HG02642 (cell line): ENCODE data around the gene DNM1.

ENCODE experiments used
- ATAC-seq: cut with Tn5 transposase; IDR thresholded peaks from one replicate; pipeline ENCODE4 v1.9.1; 2021; ENCODE audit warnings: mild to moderate bottlenecking; ENCODE audit not compliant: unreplicated experiment, poor library complexity

Gene DNM1

DNA sequence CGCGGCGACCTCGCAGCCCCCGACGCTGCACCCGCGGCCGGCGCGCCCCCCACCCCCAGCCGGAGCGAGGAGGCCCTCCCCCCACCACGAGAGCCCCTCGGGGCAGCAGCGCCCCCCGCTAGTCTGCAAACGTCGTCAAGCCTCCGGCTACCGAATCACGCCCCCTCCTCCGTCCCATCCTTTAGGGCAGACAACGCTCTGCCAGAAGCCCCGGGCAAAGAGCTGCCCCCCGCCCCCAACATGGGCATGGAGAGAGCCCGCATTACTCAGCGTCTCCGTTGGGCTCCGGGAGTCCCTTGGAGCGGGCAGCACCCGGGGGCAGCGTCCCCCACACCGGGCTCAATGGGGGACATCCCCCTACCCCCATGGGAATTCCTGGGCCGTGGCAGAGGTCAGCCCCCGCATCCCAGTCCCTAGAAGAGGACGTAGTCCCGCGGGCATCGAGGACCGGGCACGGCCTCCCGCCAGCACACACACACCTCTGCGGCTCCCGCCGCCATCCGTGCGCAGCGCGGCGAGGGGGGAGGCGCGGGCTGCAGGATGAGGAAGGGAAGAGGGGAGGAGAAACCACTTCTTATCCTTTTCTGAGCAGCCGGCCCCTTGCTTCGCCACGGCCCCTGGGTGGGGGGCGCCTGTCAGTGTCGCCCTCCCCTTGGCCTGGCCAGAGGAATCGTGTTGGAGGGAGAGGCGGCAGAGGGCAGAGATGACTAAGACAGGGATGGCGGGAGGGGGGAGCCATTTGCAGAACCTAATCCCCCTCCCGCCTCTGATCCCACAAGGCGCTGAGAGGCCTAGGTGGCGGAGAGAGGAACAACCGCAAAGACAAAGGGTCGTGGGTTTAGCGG is 750 bp downstream of the DNM1 start:
- ATAC-seq: no peak

DNA sequence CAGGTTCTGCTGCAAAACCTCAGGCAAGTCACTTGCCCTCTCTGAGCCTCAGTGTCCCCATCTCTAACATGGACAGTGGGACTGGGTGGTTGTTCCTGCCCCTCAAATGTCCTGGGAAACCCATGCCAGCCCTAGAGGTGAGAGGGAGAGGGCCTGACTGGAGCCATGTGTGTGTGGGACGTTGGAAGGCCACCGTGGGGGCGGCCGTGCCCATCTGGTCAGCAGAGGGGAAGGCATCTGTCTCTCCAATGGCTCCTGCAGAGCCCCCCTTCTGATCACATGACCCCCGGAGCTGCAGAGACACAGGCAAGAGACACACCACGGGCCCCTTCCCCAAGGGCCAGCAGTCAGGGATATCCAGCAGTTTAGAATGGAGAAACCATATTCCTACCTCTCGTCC is 1.7 kb downstream of the DNM1 start:
- no peak for ATAC-seq

DNA sequence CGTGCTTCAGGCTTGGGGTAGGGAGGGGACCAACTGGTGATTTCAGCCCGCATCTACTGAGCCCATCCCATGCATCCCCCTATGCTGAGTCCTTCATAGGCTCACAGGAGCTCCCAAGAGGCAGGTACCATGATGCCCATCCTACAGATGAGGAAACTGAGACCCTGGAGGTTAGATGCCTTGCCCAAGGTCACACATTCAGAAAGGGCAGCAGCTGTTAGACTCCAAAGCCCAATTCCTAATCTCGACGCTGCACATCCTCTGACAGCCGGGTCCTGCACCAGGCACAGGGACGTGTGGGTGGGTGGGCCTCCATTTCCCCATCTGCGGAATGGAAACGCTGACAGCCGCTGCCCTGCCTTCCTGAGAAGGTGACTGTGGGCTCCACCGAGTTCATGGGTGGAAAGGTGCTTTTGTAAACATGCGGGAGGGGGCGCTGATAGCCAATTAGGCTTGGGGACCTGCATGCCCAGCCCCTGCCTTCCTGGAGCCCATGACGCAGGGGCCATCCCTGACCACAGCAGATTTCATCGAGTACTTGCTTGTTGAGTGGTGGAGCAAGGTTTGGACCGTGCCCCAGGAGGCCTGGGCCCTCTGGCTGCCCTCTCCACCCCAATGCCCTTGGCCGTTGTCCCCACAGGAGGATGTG is 2.2 kb downstream of the DNM1 start:
- ATAC-seq: no peak

DNA sequence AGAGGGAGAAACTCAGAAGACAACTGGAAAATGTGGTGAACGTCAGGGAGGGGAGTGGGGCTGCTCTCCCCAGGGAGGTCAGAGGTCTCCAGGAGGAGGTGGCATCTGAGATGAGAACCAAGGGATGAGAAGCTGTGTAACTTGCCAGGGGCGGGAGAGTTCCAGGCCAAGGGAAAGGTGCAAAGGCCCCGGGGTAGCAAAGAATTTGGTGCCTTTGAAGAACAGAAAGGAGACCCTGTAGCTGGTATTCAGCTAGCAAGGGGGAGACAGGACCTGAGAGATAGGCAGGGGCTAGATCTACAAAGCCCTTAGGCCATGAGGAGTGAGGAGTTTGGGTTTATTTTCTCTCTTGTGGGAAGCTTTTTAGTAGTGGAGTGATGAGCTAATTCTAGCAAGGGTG is 3.3 kb downstream of the DNM1 start:
- ATAC-seq: no peak

DNA sequence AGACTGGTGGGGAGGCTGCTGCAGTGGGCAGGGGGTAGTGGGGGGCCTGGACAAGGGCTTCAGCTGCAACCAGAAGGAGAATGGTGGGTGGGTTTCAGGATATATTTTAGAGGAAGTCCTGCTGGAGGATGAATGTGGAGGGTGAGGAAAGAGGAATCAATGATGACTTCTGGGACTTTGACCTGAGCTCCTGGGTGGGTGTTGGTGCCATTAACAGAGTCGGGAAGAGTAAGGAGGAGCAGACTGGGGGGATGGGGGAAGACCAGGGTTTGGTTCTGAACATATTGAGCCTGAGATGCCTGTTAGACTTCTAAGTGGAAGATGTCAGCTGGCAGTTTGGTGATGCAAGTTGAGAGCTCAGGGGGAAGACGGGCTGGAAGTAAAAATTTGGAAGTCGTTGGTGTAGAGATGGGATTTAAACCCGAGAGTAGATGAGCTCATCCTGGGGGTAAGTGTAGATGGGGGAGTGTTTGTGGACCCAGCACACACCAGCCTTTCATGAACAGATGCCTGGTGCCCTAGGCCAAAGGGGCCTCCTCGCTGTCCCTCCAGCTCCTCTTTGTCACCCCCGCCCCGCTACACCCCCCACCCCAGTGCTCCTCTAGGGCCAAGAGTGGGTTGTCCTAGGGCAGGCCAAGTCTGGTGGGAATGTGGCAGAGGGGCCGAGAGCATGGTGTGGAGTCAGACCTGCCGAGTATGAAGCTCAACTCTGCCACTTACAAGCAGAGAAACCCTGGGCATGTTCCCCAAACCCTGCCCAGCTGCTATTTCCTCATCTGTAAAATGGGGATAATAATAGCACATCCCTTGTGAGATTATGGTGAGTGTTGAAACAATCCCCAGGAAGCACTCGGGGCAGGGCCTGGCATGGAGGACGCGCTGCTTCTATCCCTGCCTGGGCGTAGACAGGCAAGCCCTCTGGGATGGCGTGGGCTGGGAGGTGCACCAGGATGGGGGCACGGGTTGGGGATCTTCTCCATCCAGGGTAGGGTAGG is 4.0 kb downstream of the DNM1 start:
- no peak for ATAC-seq

DNA sequence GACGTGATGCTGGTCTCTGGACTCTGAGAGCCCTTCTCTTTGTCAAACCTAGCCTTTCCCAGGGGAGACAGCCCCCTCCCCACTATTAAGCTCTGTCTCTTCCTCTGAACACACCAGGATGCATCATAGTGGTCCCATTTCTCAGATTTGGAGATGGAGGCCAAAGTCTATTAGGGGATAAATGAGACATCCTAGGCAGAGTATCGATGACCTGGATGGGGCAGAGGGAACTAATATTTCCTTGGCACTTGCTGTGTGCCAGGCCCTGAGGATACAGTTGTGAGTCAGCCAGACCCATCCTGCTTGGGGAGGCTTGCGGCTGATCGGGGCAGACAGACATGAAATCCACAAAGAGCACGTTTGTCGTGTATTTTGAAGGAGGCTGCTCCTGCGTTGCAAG is 5.2 kb downstream of the DNM1 start:
- no peak for ATAC-seq

DNA sequence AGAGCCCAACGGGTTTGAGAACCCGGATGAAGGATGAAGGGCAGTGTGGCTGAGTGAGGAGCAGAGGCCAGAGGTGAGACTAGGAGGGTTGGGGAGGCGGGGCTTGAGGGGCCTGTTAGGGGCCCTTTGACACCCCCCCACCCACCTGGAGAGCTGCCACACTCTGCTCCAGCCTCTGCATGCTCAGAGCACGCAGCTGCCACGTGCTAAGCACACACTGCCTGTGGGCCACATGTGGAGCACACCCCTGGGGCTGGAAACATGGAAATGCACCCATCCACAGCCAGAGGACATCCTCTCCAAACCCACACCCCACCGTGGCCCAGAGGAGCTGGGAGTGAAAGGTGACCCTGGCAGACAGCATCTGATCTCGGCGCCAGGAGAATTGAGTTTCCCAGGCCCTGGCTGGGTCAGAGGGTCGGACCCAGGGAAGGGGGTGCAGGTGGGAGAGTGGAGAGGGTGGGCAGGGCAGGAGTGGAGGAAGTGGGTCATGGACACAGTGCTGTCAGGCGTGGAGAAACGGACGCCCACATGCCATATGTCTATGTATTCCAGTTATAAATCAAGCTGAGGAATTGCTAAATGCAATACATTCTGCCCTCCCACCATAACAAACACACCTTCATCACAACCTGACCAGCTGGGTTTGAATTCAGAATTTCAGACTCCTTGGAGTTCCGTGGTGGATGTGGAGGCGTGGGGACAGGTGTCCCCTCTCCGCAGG is 5.9 kb downstream of the DNM1 start:
- ATAC-seq: no peak

DNA sequence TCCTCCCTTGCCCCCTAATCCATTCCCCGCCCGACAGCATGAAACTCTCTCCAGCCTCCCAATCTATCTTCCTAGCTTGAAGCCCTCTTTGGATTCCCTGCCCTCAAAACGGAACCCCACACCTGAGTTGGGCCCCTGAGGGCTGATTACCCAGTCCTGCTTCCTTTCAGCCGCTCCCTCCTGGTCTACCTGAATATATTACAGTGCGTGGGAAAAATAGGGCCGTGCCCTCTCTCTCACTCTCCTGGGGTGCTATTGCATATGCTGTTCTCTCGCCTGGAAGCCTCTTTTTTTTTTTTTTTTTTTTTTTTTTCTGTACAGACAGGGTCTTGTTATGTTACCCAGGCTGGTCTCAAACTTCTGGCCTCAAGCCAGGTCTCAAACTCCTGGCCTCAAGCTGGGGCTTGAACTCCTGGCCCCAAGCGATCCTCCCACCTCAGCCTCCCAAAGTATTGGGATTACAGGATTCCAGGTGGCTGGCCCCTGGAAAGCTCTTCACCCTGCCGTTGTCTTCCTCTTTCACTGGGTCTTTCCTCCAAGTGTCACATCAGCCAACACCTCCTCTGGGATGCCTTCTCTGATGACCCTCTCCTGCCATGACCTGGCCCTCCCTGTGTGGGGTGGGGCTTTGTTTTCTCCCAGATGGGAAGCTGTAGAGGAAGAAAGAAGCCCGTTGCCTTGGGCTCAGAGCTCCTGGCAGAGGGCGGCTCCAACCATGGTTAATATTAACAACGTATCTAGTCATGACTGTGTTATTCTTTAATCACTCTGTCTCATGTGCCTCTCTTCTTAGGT is 8.2 kb downstream of the DNM1 start:
- no peak for ATAC-seq

DNA sequence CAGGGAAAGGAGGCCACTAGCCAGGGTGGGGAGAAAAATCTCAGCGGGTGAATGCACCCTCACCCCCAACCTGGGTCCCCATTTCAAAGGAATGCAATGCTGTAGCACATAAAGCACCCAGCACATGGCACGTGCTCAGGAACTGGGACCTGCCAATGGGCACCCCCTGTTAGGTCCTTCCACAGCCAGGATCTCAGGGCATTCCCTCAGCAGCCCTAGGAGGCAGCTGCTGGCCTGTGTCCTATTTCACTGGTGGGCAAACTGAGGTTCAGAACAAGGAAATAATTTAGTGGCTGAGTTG is 8.8 kb downstream of the DNM1 start:
- no peak for ATAC-seq

DNA sequence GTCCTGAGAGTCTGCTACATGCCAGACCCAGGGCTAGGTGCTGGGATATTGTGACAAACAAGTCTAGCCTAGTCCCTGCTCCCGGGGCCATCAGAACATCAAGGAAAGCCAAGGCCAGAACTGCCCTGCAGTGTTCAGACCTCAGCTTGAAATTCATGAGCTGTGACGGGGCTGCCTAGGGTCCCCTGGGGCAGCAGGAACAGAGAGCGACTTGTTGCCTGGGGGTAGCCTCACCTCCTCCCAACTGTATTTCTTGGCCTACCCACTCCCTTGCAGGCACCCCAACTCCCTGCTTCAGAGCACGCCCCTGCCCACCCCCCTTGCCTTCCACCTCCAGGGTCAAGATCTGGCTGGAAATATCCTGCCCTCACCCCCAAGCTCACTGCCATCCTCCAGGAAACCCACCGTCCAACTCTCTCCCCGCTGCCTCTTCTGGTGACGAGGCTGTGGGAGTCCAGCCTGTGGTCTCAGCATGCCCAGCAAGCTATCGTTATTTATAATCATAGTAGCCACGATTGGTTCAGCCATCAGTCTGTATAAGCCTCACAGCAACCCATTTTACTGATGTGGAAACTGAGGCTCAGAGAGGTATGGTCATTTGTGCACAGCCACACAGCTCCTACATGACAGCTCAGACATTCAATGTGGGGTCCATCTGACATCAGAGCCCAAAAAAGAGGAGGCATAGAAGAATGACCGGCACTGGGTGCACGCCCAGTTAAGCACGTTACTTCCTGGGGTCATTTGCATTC is 10.7 kb downstream of the DNM1 start:
- no peak for ATAC-seq

DNA sequence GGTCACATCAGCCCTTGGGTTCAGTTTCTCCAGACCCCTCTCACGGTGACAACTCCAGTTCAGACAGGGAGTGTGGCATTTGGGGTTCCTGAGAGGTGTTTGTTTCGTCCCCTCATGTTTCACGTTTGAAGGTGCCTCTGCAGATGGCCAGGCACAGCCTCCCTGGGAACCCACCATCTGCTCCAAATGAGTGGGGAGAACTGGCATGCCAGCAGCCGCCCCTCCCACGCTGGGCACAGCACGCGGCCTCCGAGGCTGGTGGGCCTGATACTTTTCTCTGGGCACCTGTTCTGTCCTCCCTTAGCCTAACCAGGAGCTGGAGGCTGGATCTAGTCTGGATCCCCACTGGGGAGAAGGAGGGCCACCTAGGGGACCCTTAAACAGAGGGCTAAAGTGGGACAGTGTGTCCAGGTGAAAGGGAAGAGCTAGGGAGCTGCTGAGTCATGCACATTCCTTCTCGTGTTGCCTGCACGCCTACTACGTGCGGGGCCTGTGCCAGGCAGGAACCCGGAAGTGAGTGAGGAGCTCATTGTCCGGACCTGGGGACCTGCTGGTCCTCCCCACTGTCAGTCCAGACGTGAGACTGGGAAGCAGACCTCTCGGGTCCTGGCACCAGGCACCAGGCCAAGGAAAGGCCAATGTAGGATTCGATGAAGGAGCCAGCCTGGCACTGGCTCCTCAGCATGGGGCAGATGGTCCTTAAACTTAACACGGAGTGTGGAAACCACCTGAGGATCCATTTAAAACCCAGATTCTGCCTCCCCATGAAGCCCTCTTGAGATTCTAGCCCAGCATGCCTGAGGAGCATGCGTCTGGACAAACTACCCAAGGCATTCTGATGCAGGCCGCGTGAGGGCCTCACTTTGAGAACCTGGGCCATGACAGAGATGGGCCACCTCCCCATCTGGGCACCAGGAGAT is 11.7 kb downstream of the DNM1 start:
- no peak for ATAC-seq

DNA sequence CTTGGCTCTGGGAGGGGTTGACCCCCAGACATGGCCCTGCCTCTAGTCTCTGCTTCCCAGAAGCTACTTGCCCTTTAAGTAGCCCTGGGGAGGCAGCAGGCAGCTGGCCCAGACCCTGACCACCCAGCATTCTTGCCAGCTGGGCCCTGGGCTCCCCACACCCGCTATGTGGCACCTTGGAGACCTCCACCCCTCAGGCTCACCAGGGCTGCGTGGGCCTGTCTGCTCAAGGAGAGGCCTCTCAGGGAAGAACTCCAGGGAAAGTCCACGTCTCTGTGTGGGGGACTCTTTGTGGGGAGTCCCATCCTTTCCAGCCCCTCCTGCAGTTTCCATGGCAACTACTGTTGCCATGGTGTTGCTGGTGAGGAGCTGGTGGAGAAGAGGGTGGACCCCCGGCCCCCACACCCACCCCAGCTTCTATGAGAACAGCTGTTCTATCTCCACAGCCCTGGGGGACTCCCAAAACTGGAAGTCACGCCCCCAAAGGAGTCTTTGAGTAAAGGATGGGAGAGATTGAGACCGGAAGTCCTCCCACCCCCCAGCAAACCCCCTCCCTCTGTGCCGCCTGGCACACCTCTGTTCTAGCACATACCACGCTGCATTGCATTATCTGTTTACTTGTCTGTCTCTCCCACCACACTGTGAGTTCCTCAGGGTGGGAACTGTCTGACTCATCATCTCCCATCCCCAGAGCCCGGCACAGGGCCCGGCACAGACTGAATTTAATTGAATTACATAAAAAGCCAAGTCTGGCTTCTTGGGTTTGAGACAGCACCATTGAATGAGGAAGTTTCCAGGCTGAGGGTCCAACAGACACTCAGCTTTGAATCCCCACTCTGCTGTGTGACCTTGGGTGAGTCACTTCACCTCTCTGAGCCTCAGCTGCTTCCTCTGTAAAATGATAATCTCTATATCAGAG is 12.6 kb downstream of the DNM1 start:
- no peak for ATAC-seq

DNA sequence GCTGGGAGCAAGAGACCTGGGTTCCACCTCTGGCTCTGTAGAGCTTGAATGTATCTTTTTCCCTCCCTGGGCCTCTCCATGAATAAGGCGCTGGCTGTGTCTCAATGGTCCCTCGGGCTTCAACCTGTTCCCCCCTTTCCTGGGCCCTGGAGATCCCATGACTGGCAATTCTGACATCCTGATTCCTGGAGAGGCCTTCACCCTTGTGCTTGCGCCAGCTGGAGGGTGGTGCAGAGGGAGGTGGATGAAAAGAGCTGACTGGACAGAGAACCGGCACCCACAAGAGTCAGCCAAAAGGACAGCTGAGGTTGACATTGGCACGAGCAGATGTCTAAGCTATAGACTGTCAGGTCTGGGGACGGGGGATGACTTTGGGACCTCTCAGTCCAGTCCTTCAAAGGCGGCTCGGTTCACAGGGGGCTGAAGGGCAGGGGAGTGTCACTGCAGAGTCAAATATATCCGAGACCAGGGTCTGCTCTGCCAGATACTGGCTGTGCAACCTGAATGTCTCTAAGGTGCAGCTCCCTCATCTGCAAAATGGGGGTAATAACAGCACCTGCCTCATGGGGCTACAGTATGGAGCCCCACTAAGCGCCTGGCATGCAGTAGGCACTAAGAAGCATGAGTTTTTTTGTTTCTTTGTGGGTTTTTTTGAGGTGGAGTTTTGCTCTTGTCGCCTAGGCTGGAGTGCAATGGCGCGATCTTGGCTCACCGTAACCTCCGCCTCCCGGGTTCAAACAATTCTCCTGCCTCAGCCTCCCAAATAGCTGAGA is 13.8 kb downstream of the DNM1 start:
- no peak for ATAC-seq

DNA sequence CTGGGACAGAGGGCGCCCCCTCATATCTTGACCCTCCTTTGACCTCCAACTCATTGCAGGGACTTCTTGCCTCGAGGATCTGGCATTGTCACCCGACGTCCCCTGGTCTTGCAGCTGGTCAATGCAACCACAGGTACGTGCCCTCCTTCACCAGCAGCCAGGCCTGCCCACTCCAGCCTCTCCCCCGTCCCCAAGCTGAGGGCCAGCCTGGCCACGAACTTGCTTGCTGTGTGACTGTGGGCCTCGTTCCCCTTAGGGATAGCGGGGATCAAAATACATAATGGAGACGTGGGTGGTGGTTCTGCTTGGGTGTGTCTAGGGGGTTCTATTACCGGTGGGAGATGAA is 15.0 kb downstream of the DNM1 start:
- ATAC-seq: no peak

DNA sequence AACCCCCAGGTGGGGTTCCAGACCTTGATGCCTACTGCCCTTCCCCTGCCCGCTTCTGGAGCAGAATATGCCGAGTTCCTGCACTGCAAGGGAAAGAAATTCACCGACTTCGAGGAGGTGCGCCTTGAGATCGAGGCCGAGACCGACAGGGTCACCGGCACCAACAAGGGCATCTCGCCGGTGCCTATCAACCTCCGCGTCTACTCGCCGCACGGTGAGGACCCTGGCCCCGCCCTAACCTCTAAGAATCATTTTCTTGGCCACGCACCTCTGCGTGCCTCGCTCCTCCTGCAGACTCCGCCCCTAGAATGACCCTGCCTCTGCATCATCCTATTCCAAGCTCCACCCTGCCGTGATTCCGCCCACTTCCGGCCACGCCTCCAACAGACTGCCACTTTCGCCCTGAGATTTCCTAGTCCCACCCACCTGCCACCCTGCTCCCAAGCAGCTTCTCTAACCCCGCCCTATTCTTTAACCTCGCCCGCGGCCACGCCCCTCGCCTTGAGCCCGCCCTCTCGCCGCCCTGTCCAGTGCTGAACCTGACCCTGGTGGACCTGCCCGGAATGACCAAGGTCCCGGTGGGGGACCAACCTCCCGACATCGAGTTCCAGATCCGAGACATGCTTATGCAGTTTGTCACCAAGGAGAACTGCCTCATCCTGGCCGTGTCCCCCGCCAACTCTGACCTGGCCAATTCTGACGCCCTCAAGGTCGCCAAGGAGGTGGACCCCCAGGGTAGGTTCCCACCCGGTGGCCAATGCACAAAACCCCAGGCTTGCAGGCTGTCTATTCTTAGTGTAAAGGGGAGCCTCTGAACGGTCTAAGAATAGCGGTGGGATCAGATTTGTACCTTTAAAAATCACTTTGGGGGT is 15.6 kb downstream of the DNM1 start:
- peak; percentile 87 for ATAC-seq
